Stimulated activated CD4-positive, alpha-beta T cell treated with anti-CD3 and anti-CD28 coated beads, Interleukin-1b, Interleukin-23, amount 100 ng/mL, for 1 hour (primary cell): ENCODE data around the gene STARD9.
"Not testable (repeated sequence)": the region's sequence is repeated elsewhere in the genome, so short reads cannot be mapped to it uniquely, and the experiment has no call there.

Experiments
- DNase-seq, 2 donors: peaks; one replicate each; pipeline ENCODE4 v3.0.0-alpha.2; 2020; ENCODE audit warnings: low read depth in 2 of 2

Gene STARD9

GRCh38 chr15:42575188-42576039, at the start of gene STARD9:
Gene STARD9, plus strand, starts transcription at chr15:42575606. Its CDS starts 110 bp downstream, at chr15:42575716.
- peak; percentile 81 to 87 for DNase-seq

- no peak for DNase-seq
These were observed 46.4 kb upstream of the STARD9 start for GRCh38 chr15:42528970-42529369.

- DNase-seq, result no peak
These were observed 42.2 kb upstream of the STARD9 start for GRCh38 chr15:42533246-42533645.

- no peak for DNase-seq
These were observed 30.4 kb upstream of the STARD9 start for GRCh38 chr15:42544853-42545629.

- DNase-seq, result no peak
These were observed 27.5 kb upstream of the STARD9 start for GRCh38 chr15:42547918-42548248.

GRCh38 chr15:42548249-42549031, 27.0 kb upstream of the STARD9 start, which contains the start of the genes HAUS2 and LRRC57:
Gene HAUS2, plus strand, starts transcription at chr15:42548838. Its CDS starts 35 bp downstream, at chr15:42548873.
Gene LRRC57, minus strand, starts transcription at chr15:42548793. Its CDS starts 359 bp downstream, at chr15:42548434.
- peak; percentile 58 to 82 for DNase-seq

GRCh38 chr15:42549032-42549491, 26.3 kb upstream of the STARD9 start:
- DNase-seq, result no peak

GRCh38 chr15:42549741-42550392, 25.5 kb upstream of the STARD9 start:
- no peak for DNase-seq

- no peak for DNase-seq
These were observed 21.9 kb upstream of the STARD9 start for GRCh38 chr15:42553554-42553953.

- DNase-seq, result not testable (repeated sequence)
These were observed 18.7 kb upstream of the STARD9 start for GRCh38 chr15:42556550-42557207.

GRCh38 chr15:42558739-42559138, 16.7 kb upstream of the STARD9 start:
- no peak for DNase-seq

GRCh38 chr15:42576040-42576594, 711 bp downstream of the STARD9 start:
- no peak for DNase-seq

GRCh38 chr15:42576776-42577175, 1.4 kb downstream of the STARD9 start:
- DNase-seq, result no peak

GRCh38 chr15:42577514-42578031, 2.2 kb downstream of the STARD9 start:
- no peak for DNase-seq

GRCh38 chr15:42578984-42579537, 3.7 kb downstream of the STARD9 start:
- DNase-seq, result no peak

- DNase-seq, result peak; percentile 27 to 43
These were observed 5.9 kb downstream of the STARD9 start for GRCh38 chr15:42581272-42581730.

- no peak for DNase-seq
These were observed 7.4 kb downstream of the STARD9 start for GRCh38 chr15:42582569-42583375.

GRCh38 chr15:42584031-42584765, 8.8 kb downstream of the STARD9 start:
- DNase-seq, result no peak
